Renal pelvis (tissue), 4 donors: ENCODE measurements around the gene ZNF593. TPM values are rescaled to one million over a fixed set of nuclear protein-coding genes. Genes with fewer than 3 reads are reported as not detected.

Experiments used
- DNase-seq: peaks from one replicate; pipeline ENCODE4 v3.0.0-alpha.2; 2013
- polyA plus RNA-seq, 3 donors: library from polyadenylated mRNA; unstranded; fragments of 120-200 nt; gene quantifications; one replicate each; pipeline ENCODE4 v1.2.1, GENCODE V29; 2013; ENCODE audit not compliant: insufficient read length in 3 of 3

Gene ZNF593
- polyA plus RNA-seq, 3 donors, result 20.8 to 25.7 (median 21.0) TPM

DNA sequence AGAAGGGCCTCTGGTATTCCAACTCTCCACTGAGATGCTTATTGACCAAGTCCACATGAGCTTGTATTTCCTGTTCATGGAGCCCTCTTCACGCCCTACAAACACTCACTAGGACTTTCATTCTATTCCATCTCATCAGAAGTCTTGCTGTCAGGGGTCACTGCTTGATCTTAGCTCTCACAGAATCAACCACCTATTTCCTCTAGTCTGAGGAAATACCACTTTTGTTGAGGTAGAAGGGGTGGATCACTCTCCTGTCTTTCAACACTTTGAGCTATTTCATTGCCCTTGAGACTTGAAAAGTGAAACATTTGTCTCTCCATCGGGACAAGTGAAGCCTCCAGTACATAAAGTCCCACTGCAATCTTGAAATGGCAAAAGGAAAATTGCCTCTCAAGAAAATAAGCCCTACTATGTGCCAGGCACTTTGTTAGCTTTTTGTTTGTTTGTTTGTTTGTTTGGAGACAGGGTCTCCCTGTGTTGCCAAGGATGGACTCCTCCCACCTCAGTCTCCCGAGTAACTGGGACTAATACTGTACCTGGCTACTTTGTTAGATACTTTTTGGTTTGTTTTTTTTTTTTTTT lies 30.6 kb upstream of the ZNF593 start:
- no peak for DNase-seq

DNA sequence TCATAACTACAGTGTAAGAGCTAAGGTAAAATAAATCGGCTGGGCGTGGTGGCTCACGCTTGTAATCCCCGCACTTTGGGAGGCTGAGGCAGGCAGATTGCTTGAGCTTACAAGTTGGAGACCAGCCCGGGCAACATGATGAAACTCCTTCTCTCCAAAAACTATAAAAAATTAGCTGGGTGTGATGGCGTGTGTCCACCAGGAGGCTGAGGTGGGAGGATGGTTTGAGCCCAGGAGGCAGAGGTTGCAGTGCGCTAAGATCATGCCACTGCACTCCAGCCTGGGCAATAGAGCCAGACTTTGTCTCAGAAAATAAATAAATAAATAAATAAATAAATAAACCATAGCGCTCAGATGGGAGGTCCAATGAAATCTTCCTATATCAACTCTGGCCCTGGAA lies 27.5 kb upstream of the ZNF593 start:
- DNase-seq, result no peak

DNA sequence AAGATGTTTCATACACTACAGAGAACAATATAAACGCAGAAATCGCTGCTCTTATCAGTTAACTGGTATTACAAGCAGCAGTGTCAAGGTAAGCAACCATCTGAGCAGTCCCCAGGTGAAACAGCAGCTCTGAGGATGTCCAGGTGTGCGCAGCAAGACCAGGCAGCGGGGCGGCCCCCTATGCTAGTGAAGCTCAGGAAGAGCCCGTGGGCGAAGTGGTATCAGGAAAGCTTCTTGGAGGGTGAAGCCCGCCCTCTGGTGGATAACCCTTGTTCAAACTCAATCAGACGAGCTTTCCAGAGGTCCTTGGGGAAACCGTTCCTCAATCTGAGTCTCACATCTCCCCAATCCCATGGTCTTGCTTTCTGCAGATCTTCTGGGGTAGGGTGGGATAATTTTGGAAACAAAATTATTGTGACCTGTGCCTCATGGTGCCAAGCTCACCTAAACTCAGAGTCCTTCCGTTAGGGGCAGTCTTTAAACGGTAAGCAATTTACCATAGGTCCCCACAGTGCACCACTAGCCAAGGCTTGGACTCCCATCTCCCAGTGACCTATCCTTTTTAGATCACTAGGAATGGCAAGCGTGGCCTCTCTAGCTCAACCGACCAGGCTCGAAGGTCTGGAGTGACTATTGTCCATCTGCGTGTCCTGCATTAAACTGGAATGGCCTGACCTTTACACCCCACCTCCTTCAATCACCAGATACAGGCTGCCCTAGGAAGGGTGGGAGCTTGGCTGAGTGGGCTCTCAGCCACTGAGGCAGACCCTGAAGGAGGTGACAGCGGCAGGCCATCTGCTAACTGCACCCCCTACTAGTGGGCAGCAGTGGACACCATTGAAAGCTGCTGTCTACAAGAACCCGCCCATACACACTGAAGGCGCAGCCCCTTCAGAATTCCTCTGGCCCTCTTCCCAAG lies 24.4 kb upstream of the ZNF593 start:
- DNase-seq, result peak; percentile 78

- no peak for DNase-seq
Observed at GRCh38 chr1:26145960-26146294, 23.8 kb upstream of the ZNF593 start.

GRCh38 chr1:26148887-26149286 lies 20.8 kb upstream of the ZNF593 start:
- DNase-seq, result no peak

- no peak for DNase-seq
Observed at GRCh38 chr1:26153966-26154532, 15.7 kb upstream of the ZNF593 start.

DNA sequence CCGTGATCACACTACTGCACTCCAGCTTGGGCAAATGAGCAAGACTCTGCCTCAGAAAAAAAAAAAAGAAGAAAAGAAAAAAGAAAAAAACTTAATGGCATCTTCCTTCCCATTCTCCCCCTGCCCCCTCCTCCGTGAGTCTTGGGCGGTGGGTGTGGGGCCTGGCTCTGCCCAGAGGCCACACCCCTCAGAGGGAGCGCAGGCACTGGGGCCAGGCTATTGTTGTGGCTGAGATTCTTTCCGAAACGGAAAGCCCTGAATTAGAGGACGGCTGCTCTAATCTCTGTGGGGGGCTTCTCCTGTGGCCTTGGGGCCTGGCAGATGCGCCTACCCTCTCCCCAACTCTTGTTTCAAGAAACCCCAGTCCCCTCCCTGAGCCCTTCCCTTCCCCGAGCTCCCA lies 15.0 kb upstream of the ZNF593 start:
- no peak for DNase-seq

GRCh38 chr1:26155370-26156284 lies 14.1 kb upstream of the ZNF593 start:
- DNase-seq, result no peak

- no peak for DNase-seq
Observed at GRCh38 chr1:26156285-26157038, 13.2 kb upstream of the ZNF593 start.

- no peak for DNase-seq
Observed at GRCh38 chr1:26158271-26158907, 11.3 kb upstream of the ZNF593 start.

GRCh38 chr1:26158908-26159742 lies 10.6 kb upstream of the ZNF593 start, which contains the start of gene FAM110D:
Gene FAM110D (plus strand): TSS chr1:26159079. CDS start chr1:26161292, 2,213 bp downstream.
- DNase-seq, result no peak

- no peak for DNase-seq
Observed at GRCh38 chr1:26159743-26160039, 10.0 kb upstream of the ZNF593 start.

DNA sequence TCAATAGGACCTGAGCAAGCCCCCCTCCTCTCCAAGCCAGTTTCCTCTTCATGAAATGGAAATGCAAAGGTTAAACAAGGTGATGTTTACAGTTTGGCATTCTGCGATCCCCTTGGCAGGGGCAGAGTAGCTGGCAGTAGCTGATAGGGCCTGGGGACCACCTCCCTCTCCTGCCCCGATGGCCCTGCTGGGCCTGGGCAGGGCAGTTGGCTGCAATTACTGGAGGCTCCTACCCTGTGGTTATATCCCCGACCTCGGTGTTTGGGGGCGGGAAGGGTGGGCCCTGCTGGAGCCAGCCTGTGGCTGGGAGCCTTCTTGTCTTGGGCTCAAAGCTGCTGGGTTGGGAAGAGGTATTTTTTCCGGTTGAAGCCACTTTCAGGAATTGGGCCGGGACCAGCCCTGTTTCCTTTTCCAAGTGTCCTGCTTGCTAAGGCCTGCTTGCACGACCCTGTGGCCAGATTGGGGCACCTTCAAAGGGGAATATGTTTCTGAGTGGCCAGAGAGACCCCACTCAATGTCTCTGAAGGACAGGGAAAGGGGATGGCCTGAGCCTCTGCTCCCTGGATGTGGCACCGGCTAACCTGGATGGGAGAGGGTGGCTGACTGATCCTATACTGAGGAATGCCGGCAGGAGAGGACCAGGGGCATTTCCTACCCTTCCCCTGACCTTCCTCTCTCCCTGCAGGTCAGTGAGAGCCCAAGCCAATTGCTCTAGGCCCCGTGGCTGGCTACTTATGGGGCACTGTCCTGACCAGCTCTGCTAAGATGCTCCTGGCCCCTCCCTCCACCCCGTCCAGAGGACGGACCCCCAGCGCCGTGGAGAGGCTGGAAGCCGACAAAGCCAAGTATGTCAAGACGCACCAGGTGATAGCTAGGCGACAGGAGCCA lies 8.9 kb upstream of the ZNF593 start:
- DNase-seq, result no peak

DNA sequence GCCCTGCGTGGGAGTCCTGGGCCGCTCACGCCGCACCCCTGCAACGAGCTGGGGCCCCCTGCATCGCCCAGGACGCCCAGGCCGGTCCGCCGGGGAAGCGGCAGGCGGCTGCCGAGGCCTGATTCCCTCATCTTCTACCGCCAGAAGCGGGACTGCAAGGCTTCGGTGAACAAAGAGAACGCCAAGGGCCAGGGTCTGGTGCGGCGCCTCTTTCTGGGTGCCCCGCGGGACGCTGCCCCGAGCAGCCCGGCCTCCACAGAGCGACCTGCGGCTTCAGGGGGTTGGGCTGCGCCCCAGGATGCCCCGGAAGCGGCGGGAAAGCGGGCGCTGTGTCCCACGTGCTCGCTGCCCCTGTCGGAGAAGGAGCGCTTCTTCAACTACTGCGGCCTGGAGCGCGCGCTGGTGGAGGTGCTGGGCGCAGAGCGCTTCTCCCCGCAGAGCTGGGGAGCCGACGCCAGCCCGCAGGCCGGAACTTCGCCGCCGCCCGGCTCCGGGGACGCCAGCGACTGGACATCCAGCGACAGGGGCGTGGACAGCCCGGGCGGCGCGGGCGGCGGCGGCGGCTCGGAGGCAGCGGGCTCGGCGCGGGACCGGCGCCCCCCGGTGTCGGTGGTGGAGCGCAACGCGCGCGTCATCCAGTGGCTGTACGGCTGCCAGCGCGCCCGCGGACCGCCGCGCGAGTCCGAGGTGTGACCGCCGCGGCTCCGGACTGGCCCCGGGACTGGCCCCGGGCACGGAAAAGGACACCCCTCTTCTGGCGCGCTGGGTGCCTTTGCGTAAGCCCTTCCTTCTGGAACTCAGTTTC lies 8.1 kb upstream of the ZNF593 start:
- DNase-seq, result no peak

DNA sequence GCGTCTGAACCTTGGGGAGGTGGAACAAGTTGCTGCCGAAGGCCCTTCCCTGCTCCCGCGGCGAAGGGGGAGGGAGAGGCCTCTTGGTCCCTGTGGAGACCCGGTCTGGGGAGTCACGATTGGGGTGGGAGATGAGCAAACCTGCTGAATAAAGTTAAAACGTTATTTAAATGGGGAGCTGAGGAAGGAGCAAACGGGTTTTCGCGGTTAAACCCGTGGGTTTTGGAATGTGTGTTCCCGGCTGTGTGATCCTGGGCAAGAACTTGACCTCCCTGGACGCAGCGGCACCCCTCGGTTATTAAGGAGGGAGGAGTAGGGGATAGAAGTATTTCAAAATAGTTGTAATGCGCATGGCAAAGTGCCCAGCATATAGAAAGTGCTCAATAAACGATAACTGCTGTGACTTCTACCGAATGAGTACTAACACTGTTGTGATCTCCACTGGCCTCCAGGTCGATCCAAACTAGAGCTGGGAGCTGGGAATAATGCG lies 7.4 kb upstream of the ZNF593 start:
- no peak for DNase-seq

- DNase-seq, result no peak
Observed at GRCh38 chr1:26163684-26164035, 6.0 kb upstream of the ZNF593 start.

- DNase-seq, result no peak
Observed at GRCh38 chr1:26164036-26164860, 5.5 kb upstream of the ZNF593 start.
